CMK (cell line): ENCODE data around the gene METTL16.
"Not testable (repeated sequence)": the region's sequence is repeated elsewhere in the genome, so short reads cannot be mapped to it uniquely, and the experiment has no call there.

Experiments used
- DNase-seq: peaks from one replicate; pipeline ENCODE4 v3.0.0-alpha.2; 2010; ENCODE audit warnings: low read depth

The METTL16 gene

DNA sequence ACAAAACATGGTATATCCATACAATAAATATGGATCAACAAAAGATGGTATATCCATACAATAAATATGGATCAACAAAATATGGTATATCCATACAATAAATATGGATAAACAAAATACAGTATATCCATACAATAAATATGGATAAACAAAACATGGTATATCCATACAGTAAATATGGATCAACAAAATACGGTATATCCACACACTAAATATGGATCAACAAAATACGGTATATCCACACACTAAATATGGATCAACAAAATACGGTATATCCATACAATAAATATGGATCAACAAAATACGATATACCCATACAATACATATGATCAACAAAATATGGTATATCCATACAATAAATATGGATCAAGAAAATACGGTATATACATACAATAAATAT, 8.1 kb downstream of the METTL16 start:
- DNase-seq: no peak

DNA sequence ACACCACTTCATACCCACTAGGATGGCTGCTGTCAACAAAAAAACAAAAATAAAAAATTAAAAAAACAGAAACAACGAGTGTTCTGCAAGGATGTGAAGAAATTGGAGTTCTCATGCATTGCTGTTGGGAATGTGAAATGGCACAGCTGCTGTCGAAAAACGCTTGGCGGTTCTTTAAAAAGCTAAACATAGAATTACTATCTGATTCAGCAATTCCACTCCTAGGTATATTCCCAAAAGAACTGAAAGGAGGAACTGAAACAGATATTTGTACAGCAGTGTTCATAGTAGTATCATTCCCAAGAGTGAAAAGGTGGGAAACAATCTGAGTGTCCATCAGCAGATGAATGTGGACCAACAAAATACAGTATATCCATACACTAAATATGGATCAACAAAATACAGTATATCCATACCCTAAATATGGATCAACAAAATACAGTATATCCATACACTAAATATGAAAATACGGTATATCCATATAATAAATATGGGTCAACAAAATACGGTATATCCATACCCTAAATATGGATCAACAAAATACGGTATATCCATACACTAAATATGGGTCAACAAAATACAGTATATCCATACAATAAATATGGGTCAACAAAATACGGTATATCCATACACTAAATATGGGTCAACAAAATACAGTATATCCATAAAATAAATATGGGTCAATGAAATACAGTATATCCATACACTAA, 8.7 kb downstream of the METTL16 start:
- DNase-seq: no peak

DNA sequence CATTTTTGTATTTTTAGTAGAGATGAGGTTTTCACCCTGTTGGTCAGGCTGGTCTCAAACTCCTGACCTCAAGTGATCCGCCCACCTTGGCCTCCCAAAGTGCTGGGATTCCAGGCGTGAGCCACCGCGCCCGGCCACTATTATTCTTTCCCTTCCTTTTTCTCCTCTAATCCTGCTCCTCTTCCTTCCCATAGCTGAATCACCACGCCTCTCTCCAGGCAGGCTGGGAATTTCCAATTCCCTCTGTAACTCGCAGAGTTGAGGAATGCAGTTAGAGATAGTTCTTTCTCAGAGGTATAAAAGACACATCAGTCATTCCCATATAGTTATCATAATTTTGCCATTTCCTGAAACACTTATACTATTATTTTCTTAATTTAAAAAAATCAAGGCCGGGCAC, 11.2 kb downstream of the METTL16 start:
- no peak for DNase-seq

DNA sequence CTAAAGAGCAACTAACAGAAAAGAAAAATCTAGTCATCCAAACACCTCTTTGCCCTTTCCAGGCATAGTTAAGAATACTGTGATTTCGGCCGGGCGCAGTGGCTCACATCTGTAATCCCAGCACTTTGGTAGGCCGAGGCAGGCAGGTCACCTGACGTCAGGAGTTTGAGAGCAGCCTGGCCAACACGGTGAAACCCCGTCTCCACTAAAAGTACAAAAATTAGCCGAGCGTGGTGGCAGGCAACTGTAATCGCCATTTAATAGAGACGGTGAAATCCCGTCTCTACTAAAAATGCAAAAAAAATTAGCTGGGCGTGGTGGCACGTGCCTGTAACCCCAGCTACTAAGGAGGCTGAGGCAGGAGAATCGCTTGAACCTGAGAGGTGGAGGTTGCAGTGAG, 22.4 kb downstream of the METTL16 start:
- not testable (repeated sequence) for DNase-seq

DNA sequence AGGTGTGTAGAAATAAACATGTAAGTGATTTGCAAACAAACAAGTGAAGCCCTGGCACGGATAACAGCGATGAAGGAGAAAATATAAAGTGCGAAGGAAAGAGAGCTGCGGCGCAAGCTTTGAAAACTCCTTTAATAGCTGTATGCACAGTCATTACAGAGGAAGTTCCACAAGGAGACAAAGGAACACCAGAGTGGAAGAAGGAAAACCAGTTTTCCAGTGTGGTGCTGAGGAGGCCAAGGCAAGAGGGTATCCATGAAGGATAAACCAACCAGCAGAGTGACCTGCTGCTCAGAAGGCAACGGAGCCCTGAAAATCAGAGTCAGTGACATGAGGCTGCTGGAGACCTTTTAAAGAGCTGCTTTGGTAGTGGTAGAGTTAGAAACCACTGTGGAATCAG, 24.4 kb downstream of the METTL16 start:
- no peak for DNase-seq

DNA sequence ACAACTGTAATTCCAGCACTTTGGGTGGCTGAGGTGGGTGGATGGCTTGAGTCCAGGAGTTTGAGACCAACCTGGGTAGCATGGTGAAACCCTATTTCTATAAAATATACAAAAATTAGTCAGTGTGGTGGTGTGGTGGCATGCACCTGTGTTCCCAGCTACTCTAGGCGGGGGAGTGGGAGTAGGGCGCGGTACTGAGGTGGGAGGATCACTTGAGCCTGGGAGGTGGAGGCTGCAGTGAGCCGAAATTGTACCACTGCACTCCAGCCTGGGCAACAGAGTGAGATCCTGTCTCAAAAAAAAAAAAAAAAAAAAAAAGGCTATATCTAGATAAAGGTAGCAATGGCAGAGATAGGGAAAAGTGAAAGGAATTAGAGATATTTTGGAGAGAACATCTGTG, 25.0 kb downstream of the METTL16 start:
- DNase-seq: not testable (repeated sequence)

DNA sequence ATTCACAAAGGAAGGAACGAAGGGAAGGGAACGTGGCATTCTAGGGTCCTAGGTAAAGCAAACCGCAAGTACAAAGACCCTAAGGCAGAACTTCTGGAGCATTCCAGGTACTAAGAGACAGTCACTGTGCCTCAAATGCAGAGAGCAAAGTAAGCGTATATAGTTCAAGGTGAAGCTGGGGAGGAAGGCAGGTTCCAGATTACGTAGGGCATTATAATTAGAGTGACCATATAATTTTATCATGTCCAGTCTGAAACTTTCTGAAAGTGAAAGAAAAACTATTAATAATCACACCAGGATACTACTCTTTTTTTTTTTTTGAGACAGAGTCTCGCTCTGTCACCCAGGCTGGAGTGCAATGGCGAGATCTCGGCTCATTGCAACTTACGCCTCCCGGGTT, 25.7 kb downstream of the METTL16 start:
- no peak for DNase-seq

DNA sequence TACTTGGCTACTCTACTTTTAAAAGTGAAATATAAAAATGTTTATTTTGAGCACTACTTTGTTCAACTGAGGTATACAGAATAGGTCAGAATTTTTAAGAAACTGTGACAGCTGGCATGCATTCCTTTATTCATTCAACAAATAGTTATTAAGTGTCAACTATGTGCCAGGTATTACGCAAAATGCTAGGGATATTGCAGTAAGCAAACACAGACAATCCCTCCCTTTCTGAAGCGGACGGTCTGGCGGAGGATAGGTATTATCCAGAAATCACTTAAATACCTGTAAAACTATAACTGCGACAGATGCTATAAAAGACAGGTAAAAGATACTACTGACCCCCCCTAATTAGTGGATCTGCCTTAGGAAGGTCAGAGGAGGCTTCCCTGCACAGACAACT, 26.1 kb downstream of the METTL16 start:
- no peak for DNase-seq

DNA sequence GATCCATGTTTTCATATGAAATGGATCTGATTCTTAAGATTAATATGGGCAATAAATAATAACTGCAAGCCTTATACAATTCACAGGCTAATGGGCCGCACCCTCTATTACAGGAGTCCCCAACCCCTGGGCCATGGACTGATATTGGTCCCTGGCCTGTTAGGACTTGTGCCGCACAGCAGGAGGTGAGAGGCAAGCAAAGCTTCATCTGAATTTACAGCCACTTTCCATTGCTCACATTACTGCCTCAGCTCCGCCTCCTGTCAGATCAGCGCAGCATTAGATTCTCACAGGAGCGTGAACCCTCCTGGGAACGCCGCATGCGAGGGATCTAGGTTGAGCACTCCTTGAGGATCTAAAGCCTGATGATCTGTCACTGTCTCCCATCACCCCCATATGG, 26.8 kb downstream of the METTL16 start:
- no peak for DNase-seq

DNA sequence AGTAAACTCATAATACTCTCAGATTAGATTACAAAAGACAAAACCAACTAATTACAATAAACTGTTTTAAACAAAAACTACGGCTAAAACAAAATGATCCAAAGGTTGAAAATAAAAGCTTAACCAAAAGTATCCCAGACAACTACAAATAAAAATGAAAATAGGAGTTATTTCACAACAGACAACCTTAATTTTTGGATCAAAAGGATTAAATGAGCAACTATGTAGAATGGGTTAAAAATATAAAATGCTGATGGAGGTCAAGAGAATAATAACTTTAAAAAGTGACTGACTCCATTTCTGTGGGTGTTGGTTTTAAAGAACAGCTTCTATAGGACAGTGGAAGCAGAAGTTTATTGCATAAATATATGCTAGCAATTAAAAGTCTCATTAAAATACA, 28.6 kb downstream of the METTL16 start:
- DNase-seq: no peak

DNA sequence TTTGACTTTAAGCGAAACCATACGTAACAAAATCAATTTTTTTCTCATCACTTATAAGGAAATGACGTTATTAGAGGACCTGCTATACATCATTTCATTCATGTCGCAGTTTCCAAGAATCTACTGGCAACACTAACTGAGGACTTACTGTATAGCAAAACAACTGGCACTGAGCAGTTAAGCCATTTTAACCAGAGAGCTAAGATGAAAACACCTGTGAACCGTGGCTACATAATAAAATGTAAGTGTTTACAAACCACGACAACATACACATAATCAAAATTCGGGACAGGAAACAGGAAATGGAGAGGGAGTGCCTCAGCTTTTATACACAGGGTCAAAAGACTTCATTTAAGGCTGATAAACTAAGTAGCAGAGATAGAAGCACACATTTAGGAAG, 29.5 kb downstream of the METTL16 start:
- no peak for DNase-seq

DNA sequence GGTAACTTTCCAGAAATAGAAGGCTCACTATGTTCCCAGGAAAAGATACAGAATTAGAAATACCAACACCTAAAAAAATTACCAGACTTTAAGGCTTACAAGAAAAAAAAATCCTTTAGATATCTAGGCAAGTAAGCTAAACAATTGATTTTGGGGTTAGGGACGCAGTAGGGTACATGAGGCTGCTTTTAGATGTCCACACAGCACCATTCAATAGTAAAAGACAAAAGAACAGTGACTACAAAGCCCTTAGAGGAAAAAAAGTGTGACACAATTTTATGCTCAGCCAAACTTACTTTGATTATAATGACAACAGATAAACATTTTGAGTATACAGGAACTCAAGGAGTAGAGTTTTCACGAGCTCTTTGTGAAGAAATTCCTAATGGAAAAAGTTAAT, 29.9 kb downstream of the METTL16 start:
- no peak for DNase-seq

DNA sequence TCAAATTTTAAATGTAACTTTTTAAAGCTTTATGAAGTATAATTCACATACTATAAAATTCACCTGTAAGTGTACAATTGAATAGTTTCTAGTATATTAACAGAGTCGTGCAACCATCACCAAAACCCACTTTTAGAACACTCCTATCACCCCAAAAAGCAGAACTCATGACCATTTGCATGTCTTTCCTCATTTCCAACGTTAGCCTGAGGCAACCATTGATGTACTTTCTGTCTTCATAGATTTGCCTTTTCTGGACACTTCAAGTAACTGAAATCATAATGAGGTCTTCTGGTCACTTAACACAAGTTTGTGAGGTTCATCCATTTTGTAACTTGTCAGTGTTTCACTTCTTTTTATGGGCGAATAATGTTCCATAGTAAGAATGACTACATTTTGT, 33.2 kb downstream of the METTL16 start:
- no peak for DNase-seq

DNA sequence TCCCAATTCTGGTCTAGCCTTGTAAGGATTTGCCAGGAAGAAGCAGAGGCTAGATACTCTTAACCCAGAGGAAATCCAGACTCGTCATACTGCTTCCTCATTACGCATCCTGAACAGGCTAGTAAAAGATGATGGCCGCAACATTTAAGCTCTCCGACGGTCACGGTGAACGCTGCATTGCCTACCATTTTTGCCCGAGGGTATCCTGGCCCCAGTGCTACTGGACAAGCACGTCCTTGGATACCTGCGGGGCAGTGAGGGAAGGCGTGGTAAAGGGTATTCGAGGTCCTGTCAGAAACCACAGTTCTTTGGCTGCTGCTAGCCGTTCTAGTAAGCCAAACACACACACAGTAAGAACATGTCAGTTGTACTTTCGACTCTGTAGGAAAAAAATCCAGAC, 36.6 kb downstream of the METTL16 start:
- DNase-seq: no peak

DNA sequence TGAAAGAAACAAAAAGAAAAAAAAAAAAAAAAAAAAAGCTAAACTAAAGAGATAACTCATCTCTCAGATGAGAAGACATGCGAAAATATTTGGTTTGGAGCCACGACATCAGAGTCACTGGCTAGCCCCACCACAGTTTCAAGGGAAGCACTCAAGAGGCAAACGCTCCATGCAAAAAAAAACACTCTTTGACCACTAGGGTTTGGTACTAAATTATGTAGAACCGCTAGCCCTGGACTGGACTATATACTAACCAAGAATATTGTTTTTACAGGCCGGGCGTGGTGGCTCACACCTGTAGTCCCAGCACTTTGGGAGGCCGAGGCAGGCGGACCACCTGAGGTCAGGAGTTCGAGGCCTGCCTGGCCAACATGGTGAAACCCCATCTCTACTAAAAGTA, 37.3 kb downstream of the METTL16 start:
- no peak for DNase-seq

DNA sequence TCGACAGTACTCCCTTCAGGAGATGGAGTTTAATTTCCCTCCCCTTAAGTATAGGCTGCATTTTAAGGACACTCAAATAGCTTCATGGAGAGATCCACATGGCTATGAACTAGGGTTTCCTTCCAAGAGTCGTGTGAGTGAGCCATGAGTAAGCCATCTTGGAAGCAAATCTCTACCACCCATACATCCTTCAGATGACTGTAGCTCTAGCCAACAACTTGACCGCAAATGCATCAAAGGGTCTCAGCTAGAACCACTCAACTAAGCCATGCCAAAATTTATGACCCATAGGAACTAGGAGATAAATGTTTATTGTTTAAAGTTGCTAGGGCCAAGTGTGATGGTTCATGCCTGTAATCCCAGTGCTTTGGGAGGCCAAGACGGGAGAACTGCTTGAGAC, 43.4 kb downstream of the METTL16 start:
- no peak for DNase-seq

DNA sequence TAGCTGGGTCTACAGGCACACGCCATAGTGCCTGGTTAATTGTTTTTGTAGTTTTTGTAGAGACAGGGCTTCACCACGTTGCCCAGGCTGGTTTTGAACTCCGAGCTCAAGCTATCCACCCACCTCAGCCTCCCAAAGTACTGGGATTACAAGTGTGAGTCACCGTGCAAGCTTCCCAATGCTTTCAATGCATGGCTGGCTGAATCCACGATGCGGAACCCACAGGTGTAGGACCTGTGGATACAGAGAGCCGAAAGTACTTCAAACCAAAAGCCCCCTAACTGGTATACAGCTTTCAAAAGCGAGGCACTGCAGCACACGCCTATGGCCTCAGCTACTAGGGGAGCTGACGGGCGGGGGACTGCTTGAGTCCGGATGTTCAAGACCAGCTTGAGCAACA, 44.8 kb downstream of the METTL16 start:
- no peak for DNase-seq

DNA sequence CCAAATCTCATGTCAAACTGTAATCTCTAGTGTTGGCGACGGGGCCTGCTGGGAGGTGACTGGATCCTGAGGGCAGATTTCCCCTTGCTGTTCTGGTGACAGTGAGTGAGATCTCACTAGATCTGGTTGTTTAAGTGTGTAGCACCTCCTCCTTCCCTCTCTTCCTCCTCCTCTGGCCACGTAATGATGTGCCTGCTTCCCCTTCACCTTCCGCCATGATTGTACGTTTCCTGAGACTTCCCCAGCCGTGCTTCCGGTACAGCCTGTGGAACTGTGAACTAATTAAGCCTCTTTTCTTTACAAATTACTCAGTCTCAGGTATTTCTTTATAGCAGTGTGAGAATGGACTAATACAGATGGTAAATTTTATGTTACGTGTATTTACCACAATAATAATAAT, 49.2 kb downstream of the METTL16 start:
- DNase-seq: no peak

DNA sequence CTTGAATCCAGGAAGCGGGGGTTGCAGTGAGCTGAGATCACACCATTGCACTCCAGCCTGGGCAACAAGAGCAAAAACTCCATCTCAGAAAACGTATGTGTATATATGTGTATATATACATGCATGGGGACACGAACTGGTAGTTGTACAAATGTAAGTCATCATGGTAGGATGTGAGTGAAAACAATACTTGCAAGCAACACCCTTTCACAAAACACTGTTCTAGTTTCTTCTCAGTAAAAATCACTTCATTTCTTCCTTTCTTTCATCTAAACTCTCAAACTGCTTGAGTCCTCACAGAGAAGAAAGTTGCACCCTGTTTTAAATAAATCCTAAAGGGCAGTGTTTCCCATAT, 51.8 kb downstream of the METTL16 start:
- DNase-seq: no peak

DNA sequence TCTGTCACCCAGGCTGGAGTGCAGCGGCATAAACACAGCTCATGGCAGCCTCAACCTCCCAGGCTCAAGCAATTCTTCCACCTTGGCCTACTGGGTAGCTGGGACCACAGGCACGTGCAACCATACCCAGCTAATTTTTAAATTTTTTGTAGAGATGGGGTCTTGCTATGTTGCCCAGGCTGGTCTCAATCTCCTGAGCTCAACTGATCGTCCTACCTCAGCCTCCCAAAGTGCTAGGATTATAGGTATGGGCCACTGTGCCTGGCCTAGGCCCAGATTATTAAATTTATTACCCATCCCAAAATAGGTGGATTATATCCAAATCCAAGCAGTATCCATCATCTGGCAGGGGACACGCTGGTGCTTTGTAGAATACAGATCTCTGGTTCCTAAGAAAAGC, 53.8 kb downstream of the METTL16 start:
- DNase-seq: no peak

DNA sequence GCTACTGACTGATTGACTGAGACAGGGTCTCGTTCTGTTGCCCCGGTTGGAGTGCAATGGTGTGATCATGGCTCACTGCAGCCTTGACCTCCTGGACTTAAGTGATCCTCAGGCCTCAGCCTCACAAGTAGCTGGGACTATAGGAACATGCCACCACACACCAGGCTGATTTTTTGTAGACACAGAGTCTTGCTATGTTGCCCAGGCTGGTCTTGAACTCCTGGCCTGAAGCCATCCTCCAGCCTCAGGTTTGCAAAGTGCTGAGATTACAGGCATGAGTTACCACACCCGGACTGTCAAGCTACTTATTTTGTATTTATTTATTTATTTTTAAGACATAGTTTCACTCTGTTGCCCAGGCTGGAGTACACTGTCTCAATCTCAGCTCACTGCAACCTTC, 55.2 kb downstream of the METTL16 start:
- no peak for DNase-seq

DNA sequence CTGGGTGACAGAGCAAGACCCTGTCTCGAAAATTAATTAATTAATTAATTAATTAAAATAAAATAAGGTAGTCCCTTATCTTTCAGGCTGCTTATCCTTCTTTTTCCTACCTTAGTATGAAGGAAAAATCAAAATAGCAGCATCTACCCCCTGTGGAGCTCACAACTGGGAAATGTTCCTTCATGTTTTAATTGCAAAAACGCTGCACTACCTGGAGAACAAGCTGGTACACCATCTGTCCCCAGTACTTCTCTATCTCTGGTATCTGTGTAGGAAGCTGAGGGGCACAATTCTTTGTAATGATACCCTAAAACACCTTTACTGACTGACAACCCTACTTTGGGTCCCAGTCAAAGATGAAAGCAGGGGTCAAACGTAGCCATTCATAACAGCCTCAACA, 55.7 kb downstream of the METTL16 start:
- no peak for DNase-seq

DNA sequence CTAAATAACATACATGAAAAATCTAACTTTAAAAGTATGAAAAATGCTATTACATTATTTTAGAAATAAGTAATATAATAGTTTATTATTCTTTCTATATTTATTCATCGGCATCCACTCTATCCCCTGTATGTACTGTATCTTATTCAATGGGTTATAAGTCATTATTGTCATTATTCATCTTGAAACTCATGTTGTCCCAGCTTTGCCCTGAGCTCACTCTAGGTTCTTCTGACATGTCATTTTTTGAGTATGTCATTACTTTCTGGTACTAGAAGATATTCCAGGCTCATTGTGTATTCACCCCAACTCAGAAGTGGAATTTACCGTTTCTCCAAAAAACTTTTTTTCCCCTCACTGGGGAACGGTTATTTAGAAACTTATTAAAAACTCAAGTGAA, 57.8 kb downstream of the METTL16 start:
- no peak for DNase-seq

DNA sequence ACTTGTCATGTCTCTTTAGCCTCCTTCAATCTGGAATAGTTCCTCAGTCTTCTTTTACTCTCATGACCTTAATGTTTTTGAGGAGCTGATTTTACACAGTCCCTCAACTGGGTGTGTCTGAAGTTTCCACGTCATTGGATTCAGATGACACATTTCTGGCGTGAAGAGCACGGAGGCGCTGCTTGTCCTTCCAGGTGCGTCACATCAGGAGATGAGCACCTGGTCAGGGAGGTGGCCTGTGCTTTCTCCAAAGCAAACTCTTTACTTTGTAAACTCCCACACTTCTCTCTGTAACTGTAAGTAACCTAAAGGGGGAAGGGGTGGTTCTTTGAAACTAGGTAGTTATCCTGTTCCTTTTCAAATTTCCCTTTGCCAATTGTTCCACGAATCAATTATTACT, 58.4 kb downstream of the METTL16 start:
- DNase-seq: no peak

DNA sequence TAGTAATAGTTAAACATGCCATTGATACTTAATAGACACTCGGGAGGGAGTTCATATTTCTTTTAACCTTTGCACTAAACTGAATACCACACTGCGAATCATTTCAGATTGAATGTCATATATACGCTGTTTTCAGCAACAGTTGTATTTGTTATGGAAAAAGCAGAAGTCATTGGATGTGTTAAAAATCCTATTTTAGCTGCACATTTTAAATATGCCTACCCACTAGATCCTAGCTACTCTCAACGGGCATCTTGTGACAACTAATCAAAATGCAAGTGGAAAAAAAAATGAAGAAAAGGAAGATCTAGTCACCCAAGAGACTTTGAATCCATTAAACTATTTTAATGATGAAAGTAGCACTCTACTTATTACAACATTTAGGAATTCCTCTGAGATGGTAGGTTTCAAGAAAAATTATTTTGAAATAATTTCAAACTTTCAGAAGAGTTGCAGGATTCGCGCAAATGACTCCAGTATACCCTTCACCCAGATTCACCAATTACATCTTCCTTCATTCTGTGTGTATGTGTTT, 59.4 kb downstream of the METTL16 start:
- DNase-seq: no peak
